ENCODE results near the gene EFEMP2.

Gene EFEMP2

GRCh38 chr11:65868076-65868667, 4.4 kb downstream of the EFEMP2 start:
- no peak for DNase-seq (ENCODE audit: low read depth)
- no peak overlapping the region for H3K4me3 ChIP-seq (ENCODE audit: low read depth, low read length)
- TF ChIP-seq, protein P1, sequence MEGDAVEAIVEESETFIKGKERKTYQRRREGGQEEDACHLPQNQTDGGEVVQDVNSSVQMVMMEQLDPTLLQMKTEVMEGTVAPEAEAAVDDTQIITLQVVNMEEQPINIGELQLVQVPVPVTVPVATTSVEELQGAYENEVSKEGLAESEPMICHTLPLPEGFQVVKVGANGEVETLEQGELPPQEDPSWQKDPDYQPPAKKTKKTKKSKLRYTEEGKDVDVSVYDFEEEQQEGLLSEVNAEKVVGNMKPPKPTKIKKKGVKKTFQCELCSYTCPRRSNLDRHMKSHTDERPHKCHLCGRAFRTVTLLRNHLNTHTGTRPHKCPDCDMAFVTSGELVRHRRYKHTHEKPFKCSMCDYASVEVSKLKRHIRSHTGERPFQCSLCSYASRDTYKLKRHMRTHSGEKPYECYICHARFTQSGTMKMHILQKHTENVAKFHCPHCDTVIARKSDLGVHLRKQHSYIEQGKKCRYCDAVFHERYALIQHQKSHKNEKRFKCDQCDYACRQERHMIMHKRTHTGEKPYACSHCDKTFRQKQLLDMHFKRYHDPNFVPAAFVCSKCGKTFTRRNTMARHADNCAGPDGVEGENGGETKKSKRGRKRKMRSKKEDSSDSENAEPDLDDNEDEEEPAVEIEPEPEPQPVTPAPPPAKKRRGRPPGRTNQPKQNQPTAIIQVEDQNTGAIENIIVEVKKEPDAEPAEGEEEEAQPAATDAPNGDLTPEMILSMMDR (IDR thresholded peaks at IDR 0.05; ENCODE audit: control insufficient read depth, extremely low read depth, insufficient read depth), result no peak

- no peak for DNase-seq (ENCODE audit: low read depth)
- H3K4me3 ChIP-seq (ENCODE audit: low read depth, low read length), result no peak overlapping the region
- TF ChIP-seq, protein P1 (IDR thresholded peaks at IDR 0.05; ENCODE audit: control insufficient read depth, extremely low read depth, insufficient read depth), result no peak
Measured at GRCh38 chr11:65867284-65868071, 5.1 kb downstream of the EFEMP2 start.

- DNase-seq (ENCODE audit: low read depth), result no peak
- no peak overlapping the region for H3K4me3 ChIP-seq (ENCODE audit: low read depth, low read length)
- TF ChIP-seq, protein P1 (IDR thresholded peaks at IDR 0.05; ENCODE audit: control insufficient read depth, extremely low read depth, insufficient read depth), result no peak
Measured at GRCh38 chr11:65866509-65867283, 5.9 kb downstream of the EFEMP2 start.

DNA sequence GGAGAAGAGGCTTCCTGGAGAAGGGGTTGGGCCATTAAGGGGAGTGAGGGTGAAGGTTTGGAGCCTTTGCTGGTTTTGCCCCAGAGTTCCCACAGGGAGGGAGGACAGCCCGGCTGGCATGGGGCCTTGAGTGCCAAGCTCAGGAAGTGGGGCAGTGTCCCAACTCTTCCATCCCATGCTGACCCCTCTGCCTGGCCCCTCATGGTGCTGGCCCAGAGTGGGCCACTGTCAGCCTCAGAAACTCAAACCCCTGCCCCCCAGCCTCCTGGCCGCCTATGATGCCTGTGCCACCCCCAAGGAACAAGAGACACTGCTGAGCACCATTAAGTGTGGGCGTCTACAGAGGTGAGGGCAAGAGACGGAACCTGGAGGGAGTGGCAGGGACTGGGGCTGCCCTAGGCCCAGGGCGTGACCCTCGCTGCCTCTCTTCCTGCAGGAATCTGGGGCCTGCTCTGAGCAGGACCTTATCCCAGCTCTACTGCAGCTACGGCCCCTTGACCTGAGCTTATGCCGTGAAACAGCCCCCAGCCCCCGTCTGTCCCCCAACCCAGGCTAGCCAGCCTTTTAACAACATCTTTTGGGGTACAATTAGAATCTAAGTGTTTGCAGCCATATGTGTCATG, 6.9 kb downstream of the EFEMP2 start:
- no peak for DNase-seq (ENCODE audit: low read depth)
- H3K4me3 ChIP-seq (ENCODE audit: low read depth, low read length), result no peak overlapping the region
- TF ChIP-seq, protein P1 (IDR thresholded peaks at IDR 0.05; ENCODE audit: control insufficient read depth, extremely low read depth, insufficient read depth), result no peak

GRCh38 chr11:65864706-65865471, 7.7 kb downstream of the EFEMP2 start:
- TF ChIP-seq, protein P1 (IDR thresholded peaks at IDR 0.05; ENCODE audit: control insufficient read depth, extremely low read depth, insufficient read depth), result no peak
- H3K4me3 ChIP-seq (ENCODE audit: low read depth, low read length), result no peak overlapping the region
- DNase-seq (ENCODE audit: low read depth), result no peak

Data from LNCaP clone FGC (cell line).